SKM-1 (cell line): ENCODE data around the gene ALG9.

Experiments used
- DNase-seq: peaks from one replicate; lab custom pipeline; 2025; ENCODE audit not compliant: unreplicated experiment; lab: John Stamatoyannopoulos, UW

The ALG9 gene

DNA sequence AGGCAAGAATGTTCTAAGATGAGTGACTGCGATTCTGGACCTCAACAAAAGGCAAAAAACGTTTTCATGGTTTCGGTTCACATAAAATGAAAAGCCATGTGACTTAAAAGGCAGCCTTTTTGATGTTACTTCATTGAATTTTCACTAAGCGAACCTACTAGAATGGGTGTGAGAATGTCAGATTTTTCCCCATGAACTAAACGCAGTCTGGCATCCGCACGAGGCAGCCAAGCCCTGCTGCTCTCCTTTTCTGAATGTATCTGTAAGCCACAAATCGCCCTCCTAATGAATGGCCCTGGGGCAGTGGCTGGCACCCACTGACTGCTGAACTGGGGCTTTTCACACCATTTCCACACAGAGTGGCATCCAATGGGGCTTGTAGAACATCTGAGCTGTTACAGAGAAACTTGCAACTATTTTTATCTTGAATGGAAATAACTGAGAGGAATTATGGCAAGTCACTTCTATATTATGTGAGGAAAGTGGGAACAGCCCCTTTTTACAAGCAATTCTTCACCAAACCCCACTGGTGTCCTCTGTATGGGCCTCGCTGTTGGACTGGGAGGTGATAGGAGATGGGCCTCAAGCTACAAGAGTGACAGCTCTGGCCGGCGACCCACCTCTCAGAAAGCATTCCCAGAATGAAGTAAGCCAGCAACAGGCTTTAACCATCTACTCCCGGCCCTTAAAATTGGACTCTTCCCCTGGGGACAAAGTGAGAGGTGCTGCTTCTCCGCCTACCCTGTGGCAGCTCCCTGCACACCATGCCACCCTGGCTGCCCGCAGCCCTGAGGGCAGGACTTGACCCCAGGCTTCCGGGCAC is 134.5 kb downstream of the ALG9 start:
- no peak for DNase-seq
